ENCODE results near the gene MGLL.

Gene MGLL

GRCh38 chr3:127738192-127738840 is 84.0 kb downstream of the MGLL start:
- DNase-seq = no peak

GRCh38 chr3:127736801-127737539 is 85.3 kb downstream of the MGLL start:
- DNase-seq = no peak

- no peak for DNase-seq
These were observed 86.3 kb downstream of the MGLL start for GRCh38 chr3:127735767-127736693.

GRCh38 chr3:127734754-127735473 is 87.4 kb downstream of the MGLL start:
- no peak for DNase-seq

GRCh38 chr3:127734181-127734720 is 88.1 kb downstream of the MGLL start:
- no peak for DNase-seq

- DNase-seq = no peak
These were observed 88.5 kb downstream of the MGLL start for GRCh38 chr3:127733781-127734180.

GRCh38 chr3:127732879-127733350 is 89.4 kb downstream of the MGLL start:
- no peak for DNase-seq

- DNase-seq = no peak
These were observed 90.0 kb downstream of the MGLL start for GRCh38 chr3:127732303-127732702.

- DNase-seq = no peak
These were observed 90.6 kb downstream of the MGLL start for GRCh38 chr3:127731546-127732289.

- DNase-seq = no peak
These were observed 91.5 kb downstream of the MGLL start for GRCh38 chr3:127730666-127731295.

GRCh38 chr3:127730171-127730570 is 92.1 kb downstream of the MGLL start:
- no peak for DNase-seq

- no peak for DNase-seq
These were observed 92.7 kb downstream of the MGLL start for GRCh38 chr3:127729556-127730056.

- DNase-seq = no peak
These were observed 93.8 kb downstream of the MGLL start for GRCh38 chr3:127728417-127729015.

- no peak for DNase-seq
These were observed 95.4 kb downstream of the MGLL start for GRCh38 chr3:127726894-127727293.

GRCh38 chr3:127723011-127723567 is 99.2 kb downstream of the MGLL start:
- DNase-seq = no peak

GRCh38 chr3:127722091-127722784 is 100.1 kb downstream of the MGLL start:
- no peak for DNase-seq

- DNase-seq = no peak
These were observed 101.1 kb downstream of the MGLL start for GRCh38 chr3:127720985-127721935.

- no peak for DNase-seq
These were observed 102.0 kb downstream of the MGLL start for GRCh38 chr3:127720161-127720823.

All from activated CD4-positive, alpha-beta T cell treated with anti-CD3 and anti-CD28 coated beads, Interleukin-10, Interleukin-2, amounts not matched to agents 100 ng/mL and 50 ng/mL, durations not matched to agents 16 hours and 8 hours (primary cell).